ENCODE measurements around the gene ADRA2C. TPM values are rescaled to one million over a fixed set of nuclear protein-coding genes. Genes with fewer than 3 reads are reported as not detected.

The ADRA2C gene
- total and polyA plus RNA-seq, 11 donors: 3.4 to 7.7 (median 5.0) TPM

- DNase-seq: no peak
- TF ChIP-seq, protein P1, sequence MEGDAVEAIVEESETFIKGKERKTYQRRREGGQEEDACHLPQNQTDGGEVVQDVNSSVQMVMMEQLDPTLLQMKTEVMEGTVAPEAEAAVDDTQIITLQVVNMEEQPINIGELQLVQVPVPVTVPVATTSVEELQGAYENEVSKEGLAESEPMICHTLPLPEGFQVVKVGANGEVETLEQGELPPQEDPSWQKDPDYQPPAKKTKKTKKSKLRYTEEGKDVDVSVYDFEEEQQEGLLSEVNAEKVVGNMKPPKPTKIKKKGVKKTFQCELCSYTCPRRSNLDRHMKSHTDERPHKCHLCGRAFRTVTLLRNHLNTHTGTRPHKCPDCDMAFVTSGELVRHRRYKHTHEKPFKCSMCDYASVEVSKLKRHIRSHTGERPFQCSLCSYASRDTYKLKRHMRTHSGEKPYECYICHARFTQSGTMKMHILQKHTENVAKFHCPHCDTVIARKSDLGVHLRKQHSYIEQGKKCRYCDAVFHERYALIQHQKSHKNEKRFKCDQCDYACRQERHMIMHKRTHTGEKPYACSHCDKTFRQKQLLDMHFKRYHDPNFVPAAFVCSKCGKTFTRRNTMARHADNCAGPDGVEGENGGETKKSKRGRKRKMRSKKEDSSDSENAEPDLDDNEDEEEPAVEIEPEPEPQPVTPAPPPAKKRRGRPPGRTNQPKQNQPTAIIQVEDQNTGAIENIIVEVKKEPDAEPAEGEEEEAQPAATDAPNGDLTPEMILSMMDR (IDR thresholded peaks at IDR 0.05): no peak
- TF ChIP-seq POLR2A (IDR thresholded peaks at IDR 0.05): no peak
- intact Hi-C loops (cut with DNase I): no loop called here
- 76 to 81% (median 78%) methylated on average over 3 to 8 of the region's 8 CpGs for WGBS, 4 donors
- ATAC-seq: no peak
- Histone ChIP-seq H3K27ac (no peak overlapping the region), H3K4me3 (no peak overlapping the region), H3K27me3 (peaks cover 18 to 68% (median 33%) of the 10 kb centered on the region in 9 donors), H3K36me3 (no peaks in the 10 kb centered on the region), H3K4me1 (no peaks in the 10 kb centered on the region), H3K9me3 (no peaks in the 10 kb centered on the region)
These were observed 6.4 kb downstream of the ADRA2C start for GRCh38 chr4:3772632-3773031.

GRCh38 chr4:3773552-3774001 is 7.4 kb downstream of the ADRA2C start:
- H3K27ac ChIP-seq: no peak overlapping the region
- peaks cover 0 to 9% (median 0%) of the 10 kb centered on the region in 12 donors for H3K9me3 ChIP-seq
- WGBS, 4 donors: 63 to 70% (median 67%) methylated on average over 15 to 17 of the region's 17 CpGs
- ATAC-seq (no peak), DNase-seq (no peak)
- no peak overlapping the region for H3K4me3 ChIP-seq
- intact Hi-C loops (cut with DNase I): no loop called here
- no peak for TF ChIP-seq POLR2A (IDR thresholded peaks at IDR 0.05)
- TF ChIP-seq, protein P1 (IDR thresholded peaks at IDR 0.05): no peak
- peaks cover 8 to 66% (median 29%) of the 10 kb centered on the region in 9 donors for H3K27me3 ChIP-seq
- H3K4me1 ChIP-seq: no peaks in the 10 kb centered on the region
- H3K36me3 ChIP-seq: no peaks in the 10 kb centered on the region

DNA sequence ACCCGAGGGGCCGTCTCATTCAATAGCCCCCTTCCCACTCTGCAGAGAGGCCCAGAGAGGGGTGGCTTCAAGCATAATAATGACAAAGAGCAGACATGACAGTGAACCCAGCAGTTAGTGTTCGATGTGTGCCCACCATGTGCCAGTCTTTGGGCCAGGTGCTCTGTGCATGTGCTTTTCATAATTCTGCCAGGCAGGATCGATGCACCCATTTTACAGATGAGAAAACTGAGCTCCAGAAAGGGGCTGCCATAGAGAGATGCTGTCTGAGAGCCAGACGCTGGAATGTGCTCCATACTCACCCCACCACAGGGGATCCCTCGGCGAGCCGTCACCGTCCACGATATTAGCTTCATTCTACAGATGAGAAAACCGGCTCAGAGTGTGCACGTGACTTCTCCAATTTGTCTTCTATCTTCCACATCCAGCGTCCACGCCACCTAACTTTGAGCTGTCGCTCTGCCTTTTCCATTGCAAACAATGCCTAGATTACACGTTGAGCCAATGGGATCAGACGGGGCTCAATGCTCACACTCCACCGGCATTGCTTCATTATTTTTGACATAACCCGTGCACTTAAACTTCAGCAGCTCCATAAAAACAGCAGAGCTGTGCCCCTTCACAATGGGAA is 8.2 kb downstream of the ADRA2C start:
- 75 to 82% (median 79%) methylated on average over 19 of the region's 19 CpGs for WGBS, 4 donors
- intact Hi-C loops (cut with DNase I): no loop called here

DNA sequence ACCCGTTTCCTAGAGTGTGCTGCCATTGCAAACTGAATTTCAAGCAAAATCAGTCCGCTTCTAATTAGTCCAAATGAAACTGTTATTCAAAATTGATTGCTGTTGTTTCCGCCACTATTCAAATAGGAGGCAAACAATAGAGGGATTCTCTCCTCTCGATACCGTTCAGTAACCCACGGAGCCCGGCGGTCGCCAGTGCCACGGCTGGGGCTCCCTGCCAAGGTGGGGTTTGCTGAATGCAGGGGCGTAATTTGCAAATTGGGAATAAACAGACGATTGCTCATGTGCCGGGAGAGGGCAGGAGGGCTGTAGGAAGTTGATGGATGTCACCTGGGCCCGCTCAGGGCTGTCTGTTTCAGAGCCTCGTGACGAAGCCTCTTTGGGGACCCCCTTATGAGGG is 8.8 kb downstream of the ADRA2C start:
- intact Hi-C loops (cut with DNase I): no loop called here
- H3K36me3 ChIP-seq: no peaks in the 10 kb centered on the region
- TF ChIP-seq, protein P1 (IDR thresholded peaks at IDR 0.05): no peak
- no peak for TF ChIP-seq POLR2A (IDR thresholded peaks at IDR 0.05)
- no peaks in the 10 kb centered on the region for H3K4me1 ChIP-seq
- H3K4me3 ChIP-seq: no peak overlapping the region
- ATAC-seq: no peak
- no peak overlapping the region for H3K27ac ChIP-seq
- H3K9me3 ChIP-seq: peaks cover 0 to 11% (median 0%) of the 10 kb centered on the region in 12 donors
- H3K27me3 ChIP-seq: peaks cover 5 to 53% (median 22%) of the 10 kb centered on the region in 9 donors
- WGBS, 4 donors: 50 to 72% (median 59%) methylated on average over 16 of the region's 16 CpGs
- no peak for DNase-seq

More for the DNA sequence above, 8.2 kb downstream of the ADRA2C start:
- Histone ChIP-seq H3K27me3 (peaks cover 5 to 60% (median 23%) of the 10 kb centered on the region in 9 donors), H3K9me3 (peaks cover 0 to 11% (median 0%) of the 10 kb centered on the region in 12 donors), H3K27ac (no peak overlapping the region), H3K4me1 (no peaks in the 10 kb centered on the region), H3K4me3 (no peak overlapping the region), H3K36me3 (no peaks in the 10 kb centered on the region)
- DNase-seq: no peak
- TF ChIP-seq, protein P1 (IDR thresholded peaks at IDR 0.05): no peak
- no peak for TF ChIP-seq POLR2A (IDR thresholded peaks at IDR 0.05)
- no peak for ATAC-seq
